Stimulated activated CD8-positive, alpha-beta memory T cell treated with anti-CD3 and anti-CD28 coated beads, Interleukin-15, amount 100 ng/mL, for 4 hours (primary cell): ENCODE data around the gene WBP2.

Source experiments
- DNase-seq, 2 donors: peaks; one replicate each; pipeline ENCODE4 v3.0.0-alpha.2; 2020; ENCODE audit warnings: low read depth in 2 of 2

The WBP2 gene

GRCh38 chr17:75828741-75829140 lies 26.4 kb downstream of the WBP2 start:
- DNase-seq = no peak

GRCh38 chr17:75828076-75828400 lies 27.1 kb downstream of the WBP2 start:
- DNase-seq = no peak

- peak in 1 of 2 donors; percentile 42 for DNase-seq
These were observed 27.6 kb downstream of the WBP2 start for GRCh38 chr17:75827308-75828075.

GRCh38 chr17:75826561-75827307 lies 28.4 kb downstream of the WBP2 start:
- DNase-seq = no peak

- no peak for DNase-seq
These were observed 29.3 kb downstream of the WBP2 start for GRCh38 chr17:75825748-75826370.

GRCh38 chr17:75825149-75825552 lies 30.0 kb downstream of the WBP2 start:
- no peak for DNase-seq

- no peak for DNase-seq
These were observed 30.5 kb downstream of the WBP2 start for GRCh38 chr17:75824666-75825065.

- DNase-seq = no peak
These were observed 31.0 kb downstream of the WBP2 start for GRCh38 chr17:75824050-75824552.

- no peak for DNase-seq
These were observed 31.7 kb downstream of the WBP2 start for GRCh38 chr17:75823257-75824041.

GRCh38 chr17:75822800-75823166 lies 32.4 kb downstream of the WBP2 start:
- no peak for DNase-seq

- DNase-seq = no peak
These were observed 32.9 kb downstream of the WBP2 start for GRCh38 chr17:75822119-75822799.

- no peak for DNase-seq
These were observed 33.6 kb downstream of the WBP2 start for GRCh38 chr17:75821552-75821951.

- no peak for DNase-seq
These were observed 34.7 kb downstream of the WBP2 start for GRCh38 chr17:75820094-75821080.

GRCh38 chr17:75819678-75820077 lies 35.5 kb downstream of the WBP2 start:
- DNase-seq = no peak

GRCh38 chr17:75819116-75819515 lies 36.0 kb downstream of the WBP2 start:
- DNase-seq = no peak

- no peak for DNase-seq
These were observed 36.7 kb downstream of the WBP2 start for GRCh38 chr17:75818326-75818885.

- no peak for DNase-seq
These were observed 37.6 kb downstream of the WBP2 start for GRCh38 chr17:75817571-75817970.

GRCh38 chr17:75816693-75817092 lies 38.4 kb downstream of the WBP2 start:
- no peak for DNase-seq

- DNase-seq = no peak
These were observed 39.7 kb downstream of the WBP2 start for GRCh38 chr17:75815399-75815798.

- no peak for DNase-seq
These were observed 40.2 kb downstream of the WBP2 start for GRCh38 chr17:75814900-75815373.
